Stimulated activated CD4-positive, alpha-beta T cell treated with anti-CD3 and anti-CD28 coated beads, Interleukin-4, amount 100 ng/mL, for 48 hours (primary cell): ENCODE results near the gene DEDD2.

ENCODE experiments used
- DNase-seq, 2 donors: peaks; one replicate each; pipeline ENCODE4 v3.0.0-alpha.2; 2020; ENCODE audit warnings: low read depth in 2 of 2

DEDD2 gene

GRCh38 chr19:42198676-42199439 is 18.6 kb downstream of the DEDD2 start:
- no peak for DNase-seq

GRCh38 chr19:42197375-42197817 is 20.1 kb downstream of the DEDD2 start:
- DNase-seq: no peak

DNA sequence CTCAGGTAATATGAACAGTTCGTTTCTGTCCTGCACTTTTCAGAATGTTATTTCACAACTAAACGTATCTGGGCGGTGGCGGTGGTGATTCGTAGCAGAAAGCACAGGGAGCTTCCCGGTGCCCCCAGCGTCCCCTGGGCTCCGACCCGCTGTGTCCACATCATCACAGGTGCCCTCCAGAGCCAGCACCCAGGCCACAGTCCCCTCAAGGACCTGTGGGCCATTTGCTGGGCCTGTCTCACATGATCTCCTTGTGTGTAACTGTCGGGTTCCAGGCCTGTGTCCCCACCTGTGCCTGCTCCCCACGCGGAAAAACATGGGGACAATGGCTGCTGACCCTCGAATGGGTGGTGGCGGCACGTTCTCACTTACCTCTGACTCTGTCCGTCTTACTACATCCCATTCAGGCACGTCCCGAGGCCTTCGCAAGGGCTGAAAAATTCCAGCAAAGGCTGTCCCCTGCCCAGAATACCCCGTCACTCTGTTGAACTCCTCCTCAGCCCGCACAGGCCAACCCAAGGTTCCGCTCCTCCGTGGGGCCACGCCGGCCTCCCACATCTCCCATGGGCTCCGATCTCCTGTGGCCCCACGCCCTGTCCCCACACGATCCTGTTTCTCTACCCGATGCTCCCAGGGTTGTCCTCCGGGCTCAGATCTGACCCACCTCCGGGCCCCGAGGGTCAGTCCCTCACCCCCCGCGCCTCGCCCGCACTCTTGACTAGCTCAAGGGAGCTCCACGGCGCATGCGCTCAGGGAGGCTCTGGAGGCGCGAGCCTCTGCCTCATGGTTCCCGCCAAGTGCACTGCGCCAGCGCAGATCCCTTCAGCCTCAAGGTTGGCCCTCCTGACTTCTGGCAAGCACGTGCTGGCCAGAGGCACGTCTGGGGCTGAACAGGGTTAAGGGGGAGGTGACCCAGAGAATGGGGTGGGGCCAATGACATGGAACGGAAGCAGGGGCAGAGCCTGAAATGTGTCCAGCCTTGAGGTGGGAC is 21.2 kb downstream of the DEDD2 start:
- DNase-seq: no peak

DNA sequence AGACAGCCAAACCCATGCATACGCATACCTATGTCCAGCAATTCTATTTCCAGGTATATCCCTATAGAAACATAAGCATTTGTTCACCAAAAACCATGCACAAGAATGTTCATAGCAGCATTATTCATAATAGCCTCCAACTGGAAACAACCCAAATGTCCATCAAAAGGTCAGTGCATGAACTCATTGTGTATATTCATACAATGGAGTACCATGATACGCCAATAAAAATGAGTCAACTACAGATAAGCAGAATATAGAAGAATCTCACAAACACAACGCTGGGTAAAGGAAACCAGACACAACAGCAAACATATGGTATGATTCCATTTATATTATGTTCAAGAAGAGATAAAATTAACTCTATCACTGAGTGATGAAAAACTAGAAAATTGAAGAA is 23.8 kb downstream of the DEDD2 start:
- no peak for DNase-seq

DNA sequence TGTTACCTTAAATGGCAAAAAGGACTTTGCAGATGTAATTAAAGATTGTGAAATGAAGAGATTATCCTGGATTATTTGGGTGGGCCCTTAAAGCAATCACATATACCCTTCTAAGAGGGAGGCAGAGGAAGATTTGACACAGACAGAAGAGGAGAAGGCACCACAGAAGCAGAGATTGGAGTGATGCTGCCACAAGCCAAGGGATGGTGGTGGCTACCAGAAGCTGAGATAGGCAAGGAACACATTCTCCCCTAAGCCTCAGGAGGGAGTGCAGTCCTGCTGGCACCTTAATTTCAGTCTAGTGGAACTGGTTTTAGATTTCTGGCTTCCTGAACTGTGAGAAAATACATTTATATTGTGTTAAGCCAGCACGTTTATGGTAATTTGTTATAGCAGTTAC is 24.2 kb downstream of the DEDD2 start:
- no peak for DNase-seq

GRCh38 chr19:42191855-42192254 is 25.6 kb downstream of the DEDD2 start:
- DNase-seq: peak in 1 of 2 donors; percentile 32

GRCh38 chr19:42191330-42191729 is 26.1 kb downstream of the DEDD2 start:
- DNase-seq: no peak

GRCh38 chr19:42189133-42189532 is 28.3 kb downstream of the DEDD2 start:
- DNase-seq: no peak

- no peak for DNase-seq
Measured at GRCh38 chr19:42188665-42189064, 28.8 kb downstream of the DEDD2 start.

- no peak for DNase-seq
Measured at GRCh38 chr19:42185277-42185676, 32.2 kb downstream of the DEDD2 start.

DNA sequence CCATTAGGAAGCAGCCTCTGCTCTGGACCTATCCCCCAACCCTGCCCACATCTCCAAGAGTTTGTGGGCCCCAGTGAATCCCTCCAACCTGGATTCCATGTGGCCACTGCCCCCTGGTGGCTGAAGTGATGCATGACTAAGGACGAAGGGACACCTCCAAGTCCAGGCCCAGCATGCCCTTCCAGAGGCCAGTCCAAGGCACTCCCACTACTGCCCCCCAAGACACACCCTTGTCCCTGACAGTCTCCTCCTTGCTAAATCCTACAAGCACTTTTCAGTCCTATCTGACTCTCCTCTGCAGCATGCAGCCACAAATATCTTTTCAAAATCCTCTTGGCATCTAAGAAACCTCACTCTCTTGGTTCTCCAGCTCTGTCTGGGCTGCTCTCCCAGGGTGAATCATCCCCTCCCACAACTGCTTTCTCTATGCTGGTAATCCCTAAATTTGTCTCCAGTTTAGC is 33.0 kb downstream of the DEDD2 start:
- DNase-seq: peak; percentile 70 to 74

DNA sequence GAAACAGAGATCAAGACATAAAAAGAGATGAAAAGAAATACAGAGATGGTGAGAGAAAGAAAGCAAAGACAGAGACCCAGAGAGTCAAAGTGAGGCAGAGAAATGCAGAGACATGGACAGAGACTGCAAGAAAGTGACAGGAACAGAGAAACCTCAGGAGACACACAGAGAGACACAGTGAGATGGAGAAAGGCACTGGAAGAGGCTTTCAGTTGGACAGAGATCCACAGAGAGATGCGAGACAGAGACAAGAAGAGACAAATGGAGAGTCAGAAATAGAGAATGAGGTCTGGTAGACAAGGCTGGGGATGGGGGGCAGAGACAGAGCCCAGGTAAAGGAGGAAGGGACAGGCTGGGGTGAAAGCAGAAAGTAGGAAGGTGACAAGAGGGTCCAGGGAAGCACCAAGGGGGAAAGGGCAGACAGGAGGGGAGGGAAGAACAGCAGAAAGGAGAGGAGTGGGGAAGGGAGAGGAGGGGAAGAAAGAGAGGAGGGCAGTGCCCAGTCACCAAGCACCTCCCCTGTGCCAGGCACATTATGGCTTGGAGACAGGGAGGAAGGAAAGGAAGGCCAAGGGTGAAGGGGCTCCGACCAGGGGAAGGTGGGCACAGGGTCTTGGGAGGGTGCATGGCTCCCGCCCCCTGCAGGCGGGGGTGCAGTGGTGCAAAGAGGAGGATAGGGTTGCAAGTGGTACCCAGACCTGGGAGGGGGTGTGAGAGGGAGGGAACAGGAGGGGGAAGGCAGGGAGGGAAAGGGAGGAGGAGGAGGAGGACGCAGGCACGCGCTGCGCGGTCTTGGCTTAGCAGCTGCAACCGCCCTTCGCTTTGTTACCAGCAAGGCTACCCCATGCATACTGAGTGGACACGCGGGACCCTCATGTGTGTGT is 38.4 kb downstream of the DEDD2 start:
- DNase-seq: no peak

GRCh38 chr19:42177686-42178019 is 39.8 kb downstream of the DEDD2 start:
- DNase-seq: no peak

DNA sequence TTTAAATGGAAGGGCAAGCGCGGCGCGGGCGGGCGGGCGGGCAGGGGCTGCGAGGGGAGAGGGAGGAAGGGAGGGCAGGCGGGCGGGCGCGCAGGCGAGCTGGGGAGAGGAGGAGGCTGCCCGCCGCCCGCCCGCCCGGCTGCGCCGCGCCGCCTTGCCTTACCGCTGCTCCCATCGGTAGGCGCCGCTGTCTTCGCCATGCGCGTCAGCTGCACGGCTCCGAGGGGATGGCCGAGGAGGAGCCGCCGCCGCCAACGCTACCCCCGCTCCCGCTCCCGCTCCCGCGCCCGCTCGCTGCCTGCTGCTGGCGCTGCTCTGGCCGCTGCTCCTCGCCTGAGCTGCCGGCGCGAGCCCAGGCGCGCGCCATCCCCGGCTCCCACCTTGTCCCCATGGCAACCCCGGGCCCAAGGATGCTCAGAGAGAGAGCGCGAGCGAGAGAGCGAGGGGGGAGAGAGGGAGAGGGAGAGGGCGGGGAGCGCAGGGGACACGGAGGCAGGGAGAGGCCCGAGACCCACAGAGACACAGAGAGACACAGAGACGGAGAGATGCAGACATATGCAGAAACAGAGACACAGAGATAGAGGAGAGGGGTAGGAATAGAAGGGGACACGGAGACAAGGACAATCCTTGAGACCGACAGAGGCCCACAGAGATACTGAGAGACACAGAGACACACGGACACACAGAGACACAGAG is 40.3 kb downstream of the DEDD2 start:
- peak; percentile 64 to 75 for DNase-seq

GRCh38 chr19:42176649-42176989 is 40.9 kb downstream of the DEDD2 start:
- DNase-seq: no peak

DNA sequence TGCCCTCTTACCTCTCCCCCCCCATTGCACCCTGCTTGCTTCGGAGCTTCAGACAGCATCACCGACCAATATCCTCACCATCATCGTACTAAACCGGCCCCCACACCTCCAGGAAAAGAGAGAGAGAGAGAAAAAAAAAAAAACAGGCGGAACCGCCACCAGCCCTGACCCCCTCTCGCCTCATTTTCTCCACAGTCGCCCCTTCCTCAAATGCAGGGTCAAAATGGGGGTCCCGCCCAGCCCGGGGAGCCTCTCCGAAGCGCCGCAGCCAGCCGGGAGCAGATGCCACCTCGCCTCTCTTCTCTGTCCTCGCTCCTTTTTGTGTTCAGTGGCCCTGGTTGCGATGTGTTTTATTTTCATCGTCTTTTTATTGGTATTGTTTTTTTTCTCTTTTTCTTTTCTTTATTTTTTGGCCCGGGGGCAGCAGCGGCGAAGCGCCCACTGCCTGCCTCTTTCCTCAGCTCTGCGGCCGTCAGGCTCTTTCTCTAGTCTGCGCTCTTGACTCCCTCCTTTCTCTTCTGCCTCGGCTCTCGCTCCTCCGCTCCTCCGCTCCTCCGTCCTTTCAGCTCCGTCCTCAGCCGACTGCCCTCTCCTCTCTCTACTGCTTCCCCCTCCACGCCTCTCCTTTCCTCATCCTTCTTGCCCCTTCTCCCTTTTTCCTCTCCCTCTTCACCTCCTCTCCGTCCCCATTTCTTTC is 41.4 kb downstream of the DEDD2 start:
- no peak for DNase-seq

GRCh38 chr19:42174958-42175734 is 42.3 kb downstream of the DEDD2 start:
- no peak for DNase-seq

DNA sequence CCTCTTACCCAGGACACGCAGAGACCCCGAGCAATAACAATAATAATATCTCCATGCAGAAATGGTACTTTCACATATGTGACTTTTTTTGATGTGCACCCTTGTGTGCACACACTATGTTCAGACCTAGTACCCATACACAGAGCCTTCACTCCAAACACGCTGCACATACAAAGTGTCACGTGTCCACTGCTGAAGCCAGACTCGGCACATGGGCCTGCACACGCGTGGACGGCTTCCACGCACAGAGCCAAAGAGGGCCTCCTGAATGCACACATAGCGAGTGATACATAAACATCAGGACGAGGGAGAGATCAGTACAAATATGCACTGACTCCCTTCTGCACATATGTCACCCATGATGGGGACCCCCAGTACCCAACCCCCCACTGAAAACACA is 43.3 kb downstream of the DEDD2 start:
- DNase-seq: no peak

DNA sequence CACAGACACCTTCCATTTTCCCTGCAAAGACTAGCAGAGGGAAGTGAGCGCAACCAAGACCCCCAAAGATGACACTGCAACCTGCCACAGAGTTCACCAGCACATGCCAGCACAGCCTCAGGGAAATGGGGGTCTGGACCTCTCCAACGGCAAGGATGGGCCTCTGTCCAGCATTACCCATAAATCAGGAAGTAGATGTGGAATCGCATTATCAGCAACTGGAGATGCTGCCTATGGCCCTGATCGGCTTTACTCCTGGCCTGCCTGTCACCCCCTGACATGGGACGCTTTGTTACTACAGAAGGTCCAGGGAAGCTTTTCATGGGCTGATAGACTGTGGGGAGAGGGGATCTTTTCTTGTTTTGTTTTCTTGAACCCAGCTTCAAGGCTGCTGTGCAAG is 43.8 kb downstream of the DEDD2 start:
- DNase-seq: no peak

DNA sequence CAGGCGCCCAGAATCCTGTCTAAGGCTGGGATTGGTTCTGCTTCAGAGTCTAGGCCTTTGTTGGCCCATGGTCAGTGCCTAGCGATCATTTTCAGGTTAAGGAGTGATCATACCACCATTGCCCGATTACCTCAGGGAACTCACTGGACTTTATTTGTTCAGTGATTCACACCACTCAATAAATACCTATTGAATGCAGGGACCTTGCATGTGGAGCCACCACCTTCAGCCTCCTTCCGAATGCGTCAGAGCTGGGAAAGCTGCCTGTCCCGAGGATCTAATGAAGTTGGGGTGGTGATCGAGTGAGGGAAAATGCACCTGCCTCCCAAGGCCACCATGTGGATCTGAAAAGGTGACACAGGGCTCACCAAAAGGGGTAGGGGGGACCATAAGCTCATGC is 45.2 kb downstream of the DEDD2 start:
- no peak for DNase-seq
